Measurements from ENCODE around the gene SLC16A7. TPM values are rescaled to one million over a fixed set of nuclear protein-coding genes. Genes with fewer than 3 reads are reported as not detected.

SLC16A7 gene
- total RNA-seq, 1 experiment from 2014 or later: 2.7 TPM

DNA sequence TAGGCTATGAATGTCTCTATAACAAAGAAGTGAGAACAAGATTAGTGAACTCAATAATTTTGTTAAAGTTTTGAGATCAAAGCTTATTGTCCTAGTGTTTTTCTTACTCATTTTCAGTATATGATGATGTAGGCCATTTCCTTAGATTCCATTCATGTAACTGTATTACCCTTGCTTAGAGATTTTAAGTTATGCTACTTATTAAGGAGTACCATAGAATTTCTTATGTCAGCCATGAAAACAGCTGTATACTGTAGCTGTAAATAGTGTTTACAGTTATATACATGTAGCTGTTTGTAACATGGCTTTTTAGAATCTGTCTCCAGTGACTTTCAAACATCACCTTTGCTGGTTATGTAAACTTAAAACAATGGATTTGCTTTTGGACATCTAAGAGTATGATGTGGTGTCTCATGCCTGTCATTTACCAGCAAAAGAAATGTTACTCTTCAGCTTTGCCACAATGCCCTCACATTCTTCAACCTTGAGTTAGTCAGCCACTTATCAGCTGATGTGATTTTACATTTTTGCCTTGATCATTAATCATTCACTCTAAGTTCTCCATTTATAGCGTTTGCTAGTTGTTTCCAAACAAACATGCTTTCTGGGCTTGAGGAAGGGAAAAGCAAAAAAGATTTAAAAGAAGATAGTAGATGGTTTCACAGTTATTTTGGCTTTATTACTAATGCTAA lies 55.5 kb downstream of the SLC16A7 start:
- peak in 1 of 2 experiments; percentile 68 for DNase-seq
- no peak overlapping the region for H3K27ac ChIP-seq
- intact Hi-C loops (cut with micrococcal nuclease; ENCODE audit: unreplicated experiment): loop anchor here (2.0 kb wide), 1 partner anchor 55 kb away; the partner anchor contains the start of gene SLC16A7
- H3K4me1 ChIP-seq (replicated peaks; ENCODE audit: insufficient read depth): no peaks in the 10 kb centered on the region; the same call in 1 of the 2 replicates
- peaks cover 4% of the 10 kb centered on the region; the same call in 1 of the 2 replicates for H3F3A ChIP-seq (ENCODE audit: insufficient read depth, low read depth)
- no peak overlapping the region for H2AFZ ChIP-seq
- no peak overlapping the region for H3K4me3 ChIP-seq
- H3K4me2 ChIP-seq: no peak overlapping the region
- no peaks in the 10 kb centered on the region for H3K9me2 ChIP-seq (ENCODE audit: insufficient read depth)
- H3K27me3 ChIP-seq (ENCODE audit: insufficient read depth, low read depth): no peaks in the 10 kb centered on the region
- no peaks in the 10 kb centered on the region for H3K36me3 ChIP-seq (ENCODE audit: low read depth)
- CTCF ChIA-PET: no interaction called here
- H3K79me2 ChIP-seq (ENCODE audit: low read depth): no peaks in the 10 kb centered on the region
- H4K20me1 ChIP-seq (ENCODE audit: insufficient read depth): no peaks in the 10 kb centered on the region
- H3K9me3 ChIP-seq (ENCODE audit: insufficient read depth, low read depth): no peaks in the 10 kb centered on the region
- no TSS peak for BruUV-seq (replicated peaks)
- POLR2A ChIA-PET (ENCODE audit: unreplicated experiment): interaction anchor here (0.7 kb wide), 2 partner anchors 109 to 332 kb away, joined by 3 read pairs; no protein-coding TSS in a partner anchor
- no peak for TF ChIP-seq EZH2 (IDR thresholded peaks at IDR 0.05; ENCODE audit: low read depth)
- TF ChIP-seq, protein P1, sequence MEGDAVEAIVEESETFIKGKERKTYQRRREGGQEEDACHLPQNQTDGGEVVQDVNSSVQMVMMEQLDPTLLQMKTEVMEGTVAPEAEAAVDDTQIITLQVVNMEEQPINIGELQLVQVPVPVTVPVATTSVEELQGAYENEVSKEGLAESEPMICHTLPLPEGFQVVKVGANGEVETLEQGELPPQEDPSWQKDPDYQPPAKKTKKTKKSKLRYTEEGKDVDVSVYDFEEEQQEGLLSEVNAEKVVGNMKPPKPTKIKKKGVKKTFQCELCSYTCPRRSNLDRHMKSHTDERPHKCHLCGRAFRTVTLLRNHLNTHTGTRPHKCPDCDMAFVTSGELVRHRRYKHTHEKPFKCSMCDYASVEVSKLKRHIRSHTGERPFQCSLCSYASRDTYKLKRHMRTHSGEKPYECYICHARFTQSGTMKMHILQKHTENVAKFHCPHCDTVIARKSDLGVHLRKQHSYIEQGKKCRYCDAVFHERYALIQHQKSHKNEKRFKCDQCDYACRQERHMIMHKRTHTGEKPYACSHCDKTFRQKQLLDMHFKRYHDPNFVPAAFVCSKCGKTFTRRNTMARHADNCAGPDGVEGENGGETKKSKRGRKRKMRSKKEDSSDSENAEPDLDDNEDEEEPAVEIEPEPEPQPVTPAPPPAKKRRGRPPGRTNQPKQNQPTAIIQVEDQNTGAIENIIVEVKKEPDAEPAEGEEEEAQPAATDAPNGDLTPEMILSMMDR (conservative IDR thresholded peaks at IDR 0.05): no peak

DNA sequence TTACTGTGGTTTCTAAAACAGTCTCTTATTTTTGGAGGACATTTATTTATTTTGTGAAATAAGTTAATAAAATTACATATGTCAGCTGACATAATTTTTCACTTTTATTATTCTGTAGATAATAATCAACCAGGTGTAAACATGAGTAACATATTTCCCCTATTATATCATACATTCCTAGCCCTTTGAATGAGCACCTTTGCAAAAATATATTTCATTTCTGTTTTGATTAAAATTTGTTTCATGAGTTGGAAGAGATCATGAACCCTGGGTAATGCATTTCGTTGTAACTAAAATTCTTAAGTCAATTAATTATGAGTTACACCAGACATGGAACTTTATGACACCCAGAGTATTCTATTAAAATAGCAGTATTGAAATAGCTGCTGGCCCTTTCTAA lies 56.3 kb downstream of the SLC16A7 start:
- Histone ChIP-seq H3K4me3 (no peak overlapping the region), H3K4me2 (no peak overlapping the region), H3F3A (ENCODE audit: insufficient read depth, low read depth) (peaks cover 4% of the 10 kb centered on the region; the same call in 1 of the 2 replicates), H3K9me2 (ENCODE audit: insufficient read depth) (no peaks in the 10 kb centered on the region), H3K9me3 (ENCODE audit: insufficient read depth, low read depth) (no peaks in the 10 kb centered on the region), H3K4me1 (replicated peaks; ENCODE audit: insufficient read depth) (no peaks in the 10 kb centered on the region; the same call in 1 of the 2 replicates), H3K27ac (no peak overlapping the region), H3K79me2 (ENCODE audit: low read depth) (no peaks in the 10 kb centered on the region), H3K27me3 (ENCODE audit: insufficient read depth, low read depth) (no peaks in the 10 kb centered on the region), H2AFZ (no peak overlapping the region), H4K20me1 (ENCODE audit: insufficient read depth) (no peaks in the 10 kb centered on the region), H3K36me3 (ENCODE audit: low read depth) (no peaks in the 10 kb centered on the region)
- intact Hi-C loops (cut with micrococcal nuclease; ENCODE audit: unreplicated experiment): no loop called here
- CTCF ChIA-PET: no interaction called here
- no TSS peak for BruUV-seq (replicated peaks)
- no peak for TF ChIP-seq EZH2 (IDR thresholded peaks at IDR 0.05; ENCODE audit: low read depth)
- TF ChIP-seq, protein P1 (conservative IDR thresholded peaks at IDR 0.05): no peak
- no peak for DNase-seq
- POLR2A ChIA-PET (ENCODE audit: unreplicated experiment): interaction anchor here (0.7 kb wide), 1 partner anchor 108 kb away, joined by 3 read pairs; no protein-coding TSS in a partner anchor

DNA sequence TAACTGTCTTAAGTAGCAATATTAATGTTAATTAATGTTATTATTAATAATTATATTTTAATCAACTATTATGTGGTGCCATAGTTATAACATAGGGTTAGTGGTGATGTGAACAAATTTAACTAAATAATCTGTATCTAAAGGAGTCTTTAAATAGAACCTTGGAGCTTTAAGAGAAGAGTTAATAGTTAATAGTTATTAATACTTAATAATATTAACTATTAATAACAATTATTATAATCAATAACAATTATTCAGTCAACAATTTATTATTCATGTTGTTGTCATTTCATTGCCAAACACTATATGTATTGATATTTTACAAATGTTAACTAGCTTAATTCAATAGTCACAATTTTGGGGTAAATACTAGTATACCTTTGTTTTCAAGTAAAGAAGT lies 58.2 kb downstream of the SLC16A7 start:
- CTCF ChIA-PET: no interaction called here
- no peak overlapping the region for H2AFZ ChIP-seq
- H3K9me3 ChIP-seq (ENCODE audit: insufficient read depth, low read depth): no peaks in the 10 kb centered on the region
- no peaks in the 10 kb centered on the region for H3K79me2 ChIP-seq (ENCODE audit: low read depth)
- no peaks in the 10 kb centered on the region for H3K27me3 ChIP-seq (ENCODE audit: insufficient read depth, low read depth)
- H3K9me2 ChIP-seq (ENCODE audit: insufficient read depth): no peaks in the 10 kb centered on the region
- H3K4me2 ChIP-seq: no peak overlapping the region
- no peaks in the 10 kb centered on the region; the same call in 1 of the 2 replicates for H3K4me1 ChIP-seq (replicated peaks; ENCODE audit: insufficient read depth)
- no peaks in the 10 kb centered on the region for H3K36me3 ChIP-seq (ENCODE audit: low read depth)
- peaks cover 3% of the 10 kb centered on the region; the same call in 1 of the 2 replicates for H3F3A ChIP-seq (ENCODE audit: insufficient read depth, low read depth)
- DNase-seq: no peak
- H4K20me1 ChIP-seq (ENCODE audit: insufficient read depth): no peaks in the 10 kb centered on the region
- H3K27ac ChIP-seq: no peak overlapping the region
- TF ChIP-seq EZH2 (IDR thresholded peaks at IDR 0.05; ENCODE audit: low read depth): no peak
- TF ChIP-seq, protein P1 (conservative IDR thresholded peaks at IDR 0.05): no peak
- no TSS peak for BruUV-seq (replicated peaks)
- intact Hi-C loops (cut with micrococcal nuclease; ENCODE audit: unreplicated experiment): no loop called here
- POLR2A ChIA-PET (ENCODE audit: unreplicated experiment): no interaction called here
- no peak overlapping the region for H3K4me3 ChIP-seq
